ENCODE measurements around the gene RGS6.
"Not testable (repeated sequence)": the region's sequence is repeated elsewhere in the genome, so short reads cannot be mapped to it uniquely, and the experiment has no call there.

The RGS6 gene

DNA sequence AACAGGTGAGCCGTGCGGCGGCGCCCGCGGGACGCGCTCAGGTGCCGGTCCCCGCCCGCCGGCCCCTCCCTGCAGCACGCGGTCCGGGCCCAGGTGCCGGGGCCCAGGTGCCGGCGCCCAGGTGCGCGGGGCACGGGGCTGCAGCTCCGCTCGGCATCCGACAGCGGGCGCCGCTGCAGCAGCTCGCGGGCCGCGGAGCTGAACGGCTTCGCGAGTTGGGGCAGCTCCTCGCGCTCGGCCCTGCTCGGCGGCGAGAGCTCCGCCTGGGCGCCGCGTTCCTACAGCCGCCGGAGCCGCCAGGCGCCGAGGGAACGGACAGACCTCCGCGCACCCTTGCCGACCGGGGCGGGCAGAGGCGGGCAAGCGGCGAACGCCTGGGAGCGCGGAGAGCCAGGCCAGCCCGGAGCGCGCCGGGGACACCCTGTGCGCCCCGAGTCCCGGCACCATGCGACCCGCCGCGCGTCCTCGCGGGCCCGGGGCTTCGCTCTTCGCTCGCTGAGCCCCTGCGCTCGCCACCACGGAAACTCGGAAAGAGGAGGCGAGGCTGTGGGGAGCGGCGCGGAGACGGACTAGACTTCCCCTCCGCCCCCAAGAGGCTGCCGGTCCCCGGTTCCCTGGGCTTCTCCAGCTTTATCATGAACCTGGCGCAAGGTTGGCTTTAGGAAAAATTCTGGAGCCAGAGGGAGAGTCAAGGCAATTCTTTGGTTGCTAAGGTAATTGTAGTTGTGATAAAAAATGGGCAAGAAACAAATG is at the start of gene RGS6:
TSS of gene RGS6 (plus strand) at position 201 of the 753 bp plus-strand sequence.
- no peak within 1 kb of the TSS for H3K4me3 ChIP-seq (ENCODE audit: low read depth, low read length)
- TF ChIP-seq, protein P1, sequence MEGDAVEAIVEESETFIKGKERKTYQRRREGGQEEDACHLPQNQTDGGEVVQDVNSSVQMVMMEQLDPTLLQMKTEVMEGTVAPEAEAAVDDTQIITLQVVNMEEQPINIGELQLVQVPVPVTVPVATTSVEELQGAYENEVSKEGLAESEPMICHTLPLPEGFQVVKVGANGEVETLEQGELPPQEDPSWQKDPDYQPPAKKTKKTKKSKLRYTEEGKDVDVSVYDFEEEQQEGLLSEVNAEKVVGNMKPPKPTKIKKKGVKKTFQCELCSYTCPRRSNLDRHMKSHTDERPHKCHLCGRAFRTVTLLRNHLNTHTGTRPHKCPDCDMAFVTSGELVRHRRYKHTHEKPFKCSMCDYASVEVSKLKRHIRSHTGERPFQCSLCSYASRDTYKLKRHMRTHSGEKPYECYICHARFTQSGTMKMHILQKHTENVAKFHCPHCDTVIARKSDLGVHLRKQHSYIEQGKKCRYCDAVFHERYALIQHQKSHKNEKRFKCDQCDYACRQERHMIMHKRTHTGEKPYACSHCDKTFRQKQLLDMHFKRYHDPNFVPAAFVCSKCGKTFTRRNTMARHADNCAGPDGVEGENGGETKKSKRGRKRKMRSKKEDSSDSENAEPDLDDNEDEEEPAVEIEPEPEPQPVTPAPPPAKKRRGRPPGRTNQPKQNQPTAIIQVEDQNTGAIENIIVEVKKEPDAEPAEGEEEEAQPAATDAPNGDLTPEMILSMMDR (IDR thresholded peaks at IDR 0.05; ENCODE audit: low read depth, low read length), result no peak

DNA sequence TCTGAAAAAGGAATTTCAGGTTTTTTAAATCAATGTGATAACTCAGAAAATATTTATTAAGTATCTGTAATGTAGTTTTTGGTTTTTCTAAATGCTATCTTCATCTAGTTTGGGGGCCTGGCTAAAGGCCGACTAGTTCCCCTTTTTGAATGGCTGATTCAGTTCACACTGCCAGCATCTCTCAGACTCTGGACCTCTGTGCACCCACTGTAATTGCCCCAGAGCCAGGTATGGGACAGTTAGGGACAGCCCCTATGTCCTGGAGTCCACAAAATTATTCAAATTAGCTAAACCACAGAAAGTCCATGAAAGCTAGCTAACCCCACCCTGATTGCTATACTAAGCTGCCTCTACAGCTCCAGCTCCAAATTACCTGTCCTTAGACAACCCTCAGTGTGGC is 49.1 kb upstream of the RGS6 start:
- TF ChIP-seq, protein P1 (IDR thresholded peaks at IDR 0.05; ENCODE audit: low read depth, low read length), result no peak
- no peak overlapping the region for H3K4me3 ChIP-seq (ENCODE audit: low read depth, low read length)

DNA sequence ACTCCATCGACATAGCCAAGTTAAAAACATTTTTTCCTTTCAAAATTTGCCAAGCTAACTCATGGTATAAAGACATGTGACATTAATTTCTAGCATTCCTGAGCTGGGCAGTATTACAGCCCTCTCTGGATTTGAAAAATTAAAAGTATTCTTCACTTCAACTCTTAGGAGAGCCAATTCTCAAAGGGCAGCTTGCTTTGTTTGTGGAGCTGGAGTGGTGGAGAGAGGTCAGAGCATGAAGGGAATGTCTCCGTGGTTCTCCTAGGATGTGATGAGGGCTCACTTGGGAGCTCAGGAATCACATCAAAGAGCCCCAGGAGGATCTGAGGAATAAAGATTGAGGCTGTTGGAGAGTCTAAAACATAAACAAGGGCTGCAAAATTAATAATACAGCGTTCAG is 46.9 kb upstream of the RGS6 start:
- H3K4me3 ChIP-seq (ENCODE audit: low read depth, low read length), result no peak overlapping the region
- TF ChIP-seq, protein P1 (IDR thresholded peaks at IDR 0.05; ENCODE audit: low read depth, low read length), result no peak

DNA sequence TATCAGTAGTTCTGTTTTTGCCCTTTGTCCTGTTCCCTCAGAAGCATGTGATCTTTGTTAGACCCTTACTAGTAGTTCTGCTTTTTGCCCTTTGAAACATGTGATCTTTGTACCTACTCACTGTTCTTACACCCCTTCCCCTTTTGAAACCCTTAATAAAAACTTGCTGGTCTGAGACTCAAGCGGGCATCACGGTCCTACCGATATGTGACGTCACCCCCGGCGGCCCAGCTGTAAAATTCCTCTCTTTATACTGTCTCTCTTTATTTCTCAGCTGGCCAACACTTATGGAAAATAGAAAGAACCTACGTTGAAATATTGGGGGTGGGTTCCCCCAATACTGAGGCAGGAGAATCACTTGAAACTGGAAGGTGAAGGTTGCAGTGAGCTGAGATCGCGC is 44.4 kb upstream of the RGS6 start:
- H3K4me3 ChIP-seq (ENCODE audit: low read depth, low read length), result not testable (repeated sequence)

DNA sequence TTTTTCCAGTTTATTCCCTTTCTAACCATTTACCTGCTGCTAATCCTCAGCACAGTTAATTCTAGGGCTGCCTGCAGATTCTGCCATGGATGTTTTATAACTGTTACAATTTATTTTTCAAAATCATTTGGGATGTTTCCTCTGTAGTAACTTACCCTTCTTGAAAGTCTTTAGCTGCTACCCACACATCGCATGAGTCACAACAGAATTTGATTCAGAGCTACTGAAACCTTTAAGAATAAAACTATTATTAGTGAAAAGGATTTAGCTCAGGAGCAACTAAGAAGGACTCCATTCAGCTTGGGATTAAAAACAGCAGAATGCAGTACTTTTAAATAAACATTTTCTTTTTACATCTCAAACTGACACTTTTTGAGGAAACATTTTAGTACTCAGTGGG is 41.7 kb upstream of the RGS6 start:
- no peak overlapping the region for H3K4me3 ChIP-seq (ENCODE audit: low read depth, low read length)
- TF ChIP-seq, protein P1 (IDR thresholded peaks at IDR 0.05; ENCODE audit: low read depth, low read length), result no peak

DNA sequence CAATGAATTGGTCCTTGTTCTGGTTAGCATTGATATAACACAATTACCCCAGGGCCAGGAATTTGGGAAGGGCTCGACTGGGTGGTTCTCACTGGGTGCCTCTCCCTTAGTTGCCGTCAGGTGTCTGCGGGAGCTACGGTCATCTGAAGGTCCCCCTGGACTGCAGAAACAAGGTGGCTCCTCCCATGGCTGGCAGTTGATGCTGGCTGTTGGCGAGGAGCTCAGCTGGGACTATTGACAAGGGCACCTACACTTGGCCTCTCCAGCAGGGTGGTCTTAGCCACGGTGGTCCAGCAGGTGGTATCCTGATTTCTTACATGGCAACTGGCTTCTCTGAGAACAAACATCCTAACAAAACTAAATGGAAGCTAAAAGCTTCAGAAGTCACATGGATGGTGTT is 41.0 kb upstream of the RGS6 start:
- TF ChIP-seq, protein P1 (IDR thresholded peaks at IDR 0.05; ENCODE audit: low read depth, low read length), result no peak
- no peak overlapping the region for H3K4me3 ChIP-seq (ENCODE audit: low read depth, low read length)

DNA sequence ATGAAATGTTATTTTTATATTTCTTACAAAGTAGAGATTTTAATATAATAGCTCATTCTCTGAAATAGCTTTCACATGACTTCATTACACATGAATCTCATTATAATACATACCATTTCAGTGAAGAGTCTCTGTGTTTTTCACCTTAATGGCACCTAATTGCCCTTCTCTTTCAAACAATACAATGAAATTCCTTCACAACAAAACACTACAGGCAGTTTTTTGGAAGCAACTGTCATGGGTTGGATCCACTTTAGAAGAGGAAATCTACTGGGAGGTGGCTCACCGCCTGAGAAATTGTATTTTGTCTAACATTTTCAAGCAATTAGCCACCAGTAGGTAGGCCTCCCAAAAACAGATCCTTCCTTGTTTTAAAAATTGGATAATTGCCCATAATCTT is 40.3 kb upstream of the RGS6 start:
- TF ChIP-seq, protein P1 (IDR thresholded peaks at IDR 0.05; ENCODE audit: low read depth, low read length), result no peak
- no peak overlapping the region for H3K4me3 ChIP-seq (ENCODE audit: low read depth, low read length)

DNA sequence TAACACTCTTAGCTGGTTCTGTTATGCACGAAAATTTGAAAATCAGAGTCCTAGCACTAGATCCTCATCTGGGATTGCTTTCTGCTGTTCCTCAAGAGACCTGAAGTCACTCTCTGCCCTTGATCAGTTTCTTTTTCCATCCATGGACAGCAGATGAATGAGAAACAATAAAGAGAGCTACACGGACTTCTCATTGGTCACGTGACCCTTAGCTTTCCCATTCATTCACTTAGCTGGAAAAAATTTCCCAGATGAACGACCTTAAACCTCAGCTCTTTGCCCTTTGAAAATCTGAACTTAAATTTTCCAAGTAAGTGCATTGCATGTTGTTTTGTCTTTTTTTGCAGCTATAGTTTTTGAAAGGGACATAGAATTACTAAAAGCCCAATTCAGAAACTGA is 27.2 kb upstream of the RGS6 start:
- H3K4me3 ChIP-seq (ENCODE audit: low read depth, low read length), result no peak overlapping the region
- TF ChIP-seq, protein P1 (IDR thresholded peaks at IDR 0.05; ENCODE audit: low read depth, low read length), result no peak

Measured in WI38 (cell line).